ENCODE data around the gene RNF144A. TPM values are rescaled to one million over a fixed set of nuclear protein-coding genes. Genes with fewer than 3 reads are reported as not detected.

The RNF144A gene
- total and polyA plus RNA-seq, 2 experiments from 2014 or later: 2.8 to 14.7 TPM

- Mint-ChIP-seq H3K4me1 (no peaks in the 10 kb centered on the region; the same call in 2 of the 3 replicates), H3K4me3 (no peak overlapping the region), H3K9me3 (peaks cover 5% of the 10 kb centered on the region; the same call in 1 of the 3 replicates), H3K36me3 (ENCODE audit: low read depth) (peaks cover 9% of the 10 kb centered on the region), H3K27me3 (ENCODE audit: insufficient read depth, low read depth, poor library complexity) (peaks cover 4% of the 10 kb centered on the region), H3K27ac (no peak overlapping the region)
- Histone ChIP-seq H3K4me2 (no peak overlapping the region), H3K79me2 (replicated peaks; ENCODE audit: insufficient read depth) (no peaks in the 10 kb centered on the region), H3K27me3 (ENCODE audit: insufficient read depth) (no peaks in the 10 kb centered on the region), H3K4me1 (ENCODE audit: insufficient read depth) (no peaks in the 10 kb centered on the region), H3K36me3 (ENCODE audit: insufficient read depth) (no peaks in the 10 kb centered on the region), H3K9me2 (ENCODE audit: insufficient read depth) (no peaks in the 10 kb centered on the region), H3K27ac (ENCODE audit: low read depth) (no peak overlapping the region), H3K4me3 (no peak overlapping the region), H3F3A (replicated peaks; ENCODE audit: low read depth) (no peaks in the 10 kb centered on the region), H4K20me1 (replicated peaks; ENCODE audit: insufficient read depth) (no peaks in the 10 kb centered on the region; the same call in 1 of the 2 replicates), H2AFZ (no peak overlapping the region)
- ATAC-seq (no peak), DNase-seq (ENCODE audit: low spot score) (no peak)
- no peak for TF ChIP-seq JUNB (IDR thresholded peaks at IDR 0.05; ENCODE audit: unreplicated experiment)
- TF ChIP-seq ZNF114 (CRISPR knock-in tag; IDR thresholded peaks at IDR 0.05): no peak
Measured at GRCh38 chr2:6973895-6974545, 56.8 kb downstream of the RNF144A start.

- peaks cover 21% of the 10 kb centered on the region for H3K36me3 Mint-ChIP-seq (ENCODE audit: low read depth)
- Histone ChIP-seq H3K36me3 (ENCODE audit: insufficient read depth) (no peaks in the 10 kb centered on the region), H3F3A (replicated peaks; ENCODE audit: low read depth) (no peaks in the 10 kb centered on the region), H3K27me3 (ENCODE audit: insufficient read depth) (no peaks in the 10 kb centered on the region), H3K79me2 (replicated peaks; ENCODE audit: insufficient read depth) (no peaks in the 10 kb centered on the region), H4K20me1 (replicated peaks; ENCODE audit: insufficient read depth) (no peaks in the 10 kb centered on the region; the same call in 1 of the 2 replicates), H3K27ac (ENCODE audit: low read depth) (no peak overlapping the region), H3K4me1 (ENCODE audit: insufficient read depth) (no peaks in the 10 kb centered on the region), H3K4me3 (no peak overlapping the region), H3K9me2 (ENCODE audit: insufficient read depth) (no peaks in the 10 kb centered on the region), H2AFZ (no peak overlapping the region), H3K4me2 (no peak overlapping the region)
- H3K4me1 Mint-ChIP-seq: no peaks in the 10 kb centered on the region; the same call in 2 of the 3 replicates
- ATAC-seq: no peak
- H3K27me3 Mint-ChIP-seq (ENCODE audit: insufficient read depth, low read depth, poor library complexity): peaks cover 7% of the 10 kb centered on the region
- H3K4me3 Mint-ChIP-seq: no peak overlapping the region
- TF ChIP-seq ETS1 (IDR thresholded peaks at IDR 0.05) (no peak), JUNB (IDR thresholded peaks at IDR 0.05; ENCODE audit: unreplicated experiment) (no peak), REST (IDR thresholded peaks at IDR 0.05; ENCODE audit: unreplicated experiment) (no peak), ZNF114 (CRISPR knock-in tag; IDR thresholded peaks at IDR 0.05) (no peak), NANOG (IDR thresholded peaks at IDR 0.05; ENCODE audit: borderline replicate concordance) (no peak)
- TF ChIP-seq, protein P1, sequence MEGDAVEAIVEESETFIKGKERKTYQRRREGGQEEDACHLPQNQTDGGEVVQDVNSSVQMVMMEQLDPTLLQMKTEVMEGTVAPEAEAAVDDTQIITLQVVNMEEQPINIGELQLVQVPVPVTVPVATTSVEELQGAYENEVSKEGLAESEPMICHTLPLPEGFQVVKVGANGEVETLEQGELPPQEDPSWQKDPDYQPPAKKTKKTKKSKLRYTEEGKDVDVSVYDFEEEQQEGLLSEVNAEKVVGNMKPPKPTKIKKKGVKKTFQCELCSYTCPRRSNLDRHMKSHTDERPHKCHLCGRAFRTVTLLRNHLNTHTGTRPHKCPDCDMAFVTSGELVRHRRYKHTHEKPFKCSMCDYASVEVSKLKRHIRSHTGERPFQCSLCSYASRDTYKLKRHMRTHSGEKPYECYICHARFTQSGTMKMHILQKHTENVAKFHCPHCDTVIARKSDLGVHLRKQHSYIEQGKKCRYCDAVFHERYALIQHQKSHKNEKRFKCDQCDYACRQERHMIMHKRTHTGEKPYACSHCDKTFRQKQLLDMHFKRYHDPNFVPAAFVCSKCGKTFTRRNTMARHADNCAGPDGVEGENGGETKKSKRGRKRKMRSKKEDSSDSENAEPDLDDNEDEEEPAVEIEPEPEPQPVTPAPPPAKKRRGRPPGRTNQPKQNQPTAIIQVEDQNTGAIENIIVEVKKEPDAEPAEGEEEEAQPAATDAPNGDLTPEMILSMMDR (conservative IDR thresholded peaks at IDR 0.05; ENCODE audit: low read depth in 2 of 2): no peak
- no peak overlapping the region; the same call in 1 of the 2 replicates for H3K27ac Mint-ChIP-seq
- H3K9me3 Mint-ChIP-seq: peaks cover 21% of the 10 kb centered on the region
- no peak for DNase-seq (ENCODE audit: low spot score)
Measured at GRCh38 chr2:6975988-6976387, 58.8 kb downstream of the RNF144A start.
